ENCODE data around the gene L3MBTL4.

GRCh38 chr18:5984245-5984644, 430.5 kb downstream of the L3MBTL4 start:
- TF ChIP-seq CTCF (IDR thresholded peaks at IDR 0.05; ENCODE audit: low read depth, low read length, missing input control): no peak
- no peak for TF ChIP-seq EGR1 (IDR thresholded peaks at IDR 0.05; ENCODE audit: low read depth in 2 of 2)
- TF ChIP-seq HNF4G (IDR thresholded peaks at IDR 0.05): no peak
- TF ChIP-seq JUND (IDR thresholded peaks at IDR 0.05): no peak
- TF ChIP-seq TAF1 (conservative IDR thresholded peaks at IDR 0.05): no peak

Data from liver (tissue), 3 donors.